Measurements from ENCODE around the gene IQCE.

GRCh38 chr7:2567679-2568278 lies 9.0 kb downstream of the IQCE start:
- TF ChIP-seq CTCF (IDR thresholded peaks at IDR 0.05) (peak; percentile 46 to 70 (median 60)), POLR2A (IDR thresholded peaks at IDR 0.05) (no peak)
